Brain microvascular endothelial cell (primary cell): ENCODE results near the gene BRCA1.

Experiments used
- DNase-seq: peaks from one replicate; pipeline ENCODE4 v3.0.0-alpha.2; 2020
- H3K27ac ChIP-seq: fragments of 250-450 bp; sonication (Bioruptor Pico); 2 replicates; pipeline ENCODE4 v1.5.1; 2020; ENCODE audit warnings: mild to moderate bottlenecking, moderate library complexity
- H3K27me3 ChIP-seq: fragments of 250-450 bp; sonication (Bioruptor Pico); replicated peaks from 2 replicates; pipeline ENCODE4 v1.5.1; 2020; ENCODE audit warnings: mild to moderate bottlenecking
- H3K36me3 ChIP-seq: fragments of 250-450 bp; sonication (Bioruptor Pico); replicated peaks from 2 replicates; pipeline ENCODE4 v1.5.1; 2020; ENCODE audit warnings: mild to moderate bottlenecking
- H3K4me3 ChIP-seq: 2 replicates; pipeline ENCODE4 v1.5.1; 2011; ENCODE audit warnings: low read depth, mild to moderate bottlenecking, control low read depth, low read length, moderate library complexity
- CTCF ChIP-seq: IDR thresholded peaks from 2 replicates; pipeline ENCODE4 v1.5.1; 2011; ENCODE audit warnings: low read depth, mild to moderate bottlenecking, moderate library complexity, low read length, control low read depth, inconsistent platforms; ENCODE audit errors: missing control alignments
- in situ Hi-C: cut with HindIII; loops from 2 replicates; pipeline ENCODE4 v1.10.0; 2017; ENCODE audit warnings: low sequenced_read_pairs, low pct_ligation_motif_present

Gene BRCA1

GRCh38 chr17:43079641-43080302 lies 45.4 kb downstream of the BRCA1 start:
- Histone ChIP-seq H3K27ac (no peak overlapping the region), H3K36me3 (no peaks in the 10 kb centered on the region)

GRCh38 chr17:43074869-43075268 lies 50.3 kb downstream of the BRCA1 start:
- no peak for TF ChIP-seq CTCF
- no peak for DNase-seq
- Histone ChIP-seq H3K27me3 (no peaks in the 10 kb centered on the region), H3K36me3 (no peaks in the 10 kb centered on the region), H3K4me3 (no peak overlapping the region), H3K27ac (no peak overlapping the region)
- in situ Hi-C loops = no loop called here

More at GRCh38 chr17:43079641-43080302, 45.4 kb downstream of the BRCA1 start:
- no peak for DNase-seq
- no peaks in the 10 kb centered on the region for H3K27me3 ChIP-seq
- TF ChIP-seq CTCF = no peak
- in situ Hi-C loops = no loop called here
- no peak overlapping the region for H3K4me3 ChIP-seq

GRCh38 chr17:43070872-43071271 lies 54.3 kb downstream of the BRCA1 start:
- Histone ChIP-seq H3K27me3 (no peaks in the 10 kb centered on the region), H3K27ac (no peak overlapping the region), H3K36me3 (no peaks in the 10 kb centered on the region), H3K4me3 (no peak overlapping the region)
- no peak for TF ChIP-seq CTCF
- no peak for DNase-seq
- in situ Hi-C loops = no loop called here

- Histone ChIP-seq H3K36me3 (no peaks in the 10 kb centered on the region), H3K4me3 (no peak overlapping the region), H3K27ac (no peak overlapping the region), H3K27me3 (no peaks in the 10 kb centered on the region)
- DNase-seq = no peak
- in situ Hi-C loops = no loop called here
- TF ChIP-seq CTCF = no peak
Observed at GRCh38 chr17:43070257-43070656, 54.9 kb downstream of the BRCA1 start.

- TF ChIP-seq CTCF = no peak
- in situ Hi-C loops = no loop called here
- Histone ChIP-seq H3K36me3 (no peaks in the 10 kb centered on the region), H3K4me3 (no peak overlapping the region), H3K27ac (no peak overlapping the region), H3K27me3 (no peaks in the 10 kb centered on the region)
- DNase-seq = no peak
Observed at GRCh38 chr17:43069368-43069898, 55.7 kb downstream of the BRCA1 start.
